Vagina (tissue), 2 donors: ENCODE measurements around the gene CETP.

Experiments
- CTCF ChIP-seq, 3 experiments: fragments of 450-650 bp in 2 of 3; fragments of 200-600 bp in 1 of 3; sonication (generic) in 1 of 3; IDR thresholded peaks; one replicate each; pipeline ENCODE4 v1.5.1; 2017 to 2019; ENCODE audit warnings: antibody characterized with exemption in 3 of 3, mild to moderate bottlenecking in 2 of 3, moderate library complexity in 2 of 3
- POLR2AphosphoS5 ChIP-seq, 2 donors: sonication (generic); formaldehyde crosslinking; IDR thresholded peaks; one replicate each; pipeline ENCODE4 v1.9.0; 2017; ENCODE audit warnings: antibody characterized with exemption in 2 of 2, mild to moderate bottlenecking in 2 of 2, low read depth in 1 of 2; ENCODE audit not compliant: insufficient read depth in 1 of 2

- TF ChIP-seq POLR2AphosphoS5 (IDR thresholded peaks at IDR 0.05; ENCODE audit: insufficient read depth in 1 of 2, low read depth in 1 of 2) (no peak), CTCF (IDR thresholded peaks at IDR 0.05) (no peak)
Observed at GRCh38 chr16:56915336-56916119, 46.2 kb upstream of the CETP start.
